GM18499 (cell line): Measurements from ENCODE around the gene ANKRD44.
"Not testable (repeated sequence)": the region's sequence is repeated elsewhere in the genome, so short reads cannot be mapped to it uniquely, and the experiment has no call there.

ENCODE experiments used
- ATAC-seq: cut with Tn5 transposase; IDR thresholded peaks from one replicate; pipeline ENCODE4 v1.9.1; 2021; ENCODE audit warnings: moderate number of reproducible peaks; ENCODE audit not compliant: insufficient read depth, unreplicated experiment

The ANKRD44 gene

GRCh38 chr2:197294260-197294659 lies 16.3 kb downstream of the ANKRD44 start:
- no peak for ATAC-seq

- peak; percentile 28 for ATAC-seq
Measured at GRCh38 chr2:197293252-197294007, 17.1 kb downstream of the ANKRD44 start.

- ATAC-seq, result no peak
Measured at GRCh38 chr2:197292619-197293018, 18.0 kb downstream of the ANKRD44 start.

GRCh38 chr2:197287596-197287932 lies 23.0 kb downstream of the ANKRD44 start:
- ATAC-seq, result not testable (repeated sequence)

GRCh38 chr2:197286805-197287595 lies 23.6 kb downstream of the ANKRD44 start:
- peak; percentile 90 for ATAC-seq

- no peak for ATAC-seq
Measured at GRCh38 chr2:197285361-197285760, 25.2 kb downstream of the ANKRD44 start.

- no peak for ATAC-seq
Measured at GRCh38 chr2:197284956-197285355, 25.6 kb downstream of the ANKRD44 start.

GRCh38 chr2:197281421-197281820 lies 29.2 kb downstream of the ANKRD44 start:
- ATAC-seq, result no peak

- ATAC-seq, result no peak
Measured at GRCh38 chr2:197280015-197280702, 30.4 kb downstream of the ANKRD44 start.

GRCh38 chr2:197278799-197279763 lies 31.5 kb downstream of the ANKRD44 start:
- ATAC-seq, result no peak

- no peak for ATAC-seq
Measured at GRCh38 chr2:197277794-197278193, 32.8 kb downstream of the ANKRD44 start.

GRCh38 chr2:197276156-197276555 lies 34.4 kb downstream of the ANKRD44 start:
- no peak for ATAC-seq

GRCh38 chr2:197274937-197275336 lies 35.6 kb downstream of the ANKRD44 start:
- ATAC-seq, result no peak

- no peak for ATAC-seq
Measured at GRCh38 chr2:197274349-197274748, 36.2 kb downstream of the ANKRD44 start.

- ATAC-seq, result no peak
Measured at GRCh38 chr2:197273485-197273884, 37.1 kb downstream of the ANKRD44 start.

GRCh38 chr2:197270601-197271000 lies 40.0 kb downstream of the ANKRD44 start:
- no peak for ATAC-seq

- ATAC-seq, result no peak
Measured at GRCh38 chr2:197269815-197270214, 40.8 kb downstream of the ANKRD44 start.

- ATAC-seq, result no peak
Measured at GRCh38 chr2:197268786-197269584, 41.6 kb downstream of the ANKRD44 start.

- no peak for ATAC-seq
Measured at GRCh38 chr2:197266477-197266876, 44.1 kb downstream of the ANKRD44 start.
